GM12801 (cell line): ENCODE results near the gene SEPTIN8.

Source experiments
- CTCF ChIP-seq: IDR thresholded peaks from one replicate; pipeline ENCODE4 v1.5.1; 2011; ENCODE audit warnings: control low read depth; ENCODE audit not compliant: insufficient read length; ENCODE audit errors: extremely low read depth

Gene SEPTIN8

GRCh38 chr5:132752581-132753125 is 24.4 kb downstream of the SEPTIN8 start:
- TF ChIP-seq CTCF = no peak

- no peak for TF ChIP-seq CTCF
These were observed 25.0 kb downstream of the SEPTIN8 start for GRCh38 chr5:132751971-132752580.

DNA sequence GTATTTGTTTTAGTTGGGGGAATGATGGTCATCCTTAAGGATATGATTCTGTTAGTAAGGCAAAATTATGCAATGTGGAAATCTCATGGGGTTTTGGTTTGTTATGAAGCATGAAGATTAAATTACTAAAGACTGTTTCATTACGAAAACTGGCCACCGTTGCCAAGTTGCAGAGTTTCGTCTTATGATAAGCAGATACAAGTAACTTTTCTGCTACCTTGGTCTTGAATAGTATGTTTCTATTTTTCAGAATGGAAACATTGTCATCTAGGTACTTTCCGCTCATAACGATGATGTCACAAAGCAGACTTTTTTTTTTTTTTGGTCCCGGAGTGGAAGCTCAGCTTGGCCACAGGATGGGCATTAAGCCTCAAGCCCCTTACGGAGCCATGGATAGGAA is 25.6 kb downstream of the SEPTIN8 start:
- TF ChIP-seq CTCF = no peak

DNA sequence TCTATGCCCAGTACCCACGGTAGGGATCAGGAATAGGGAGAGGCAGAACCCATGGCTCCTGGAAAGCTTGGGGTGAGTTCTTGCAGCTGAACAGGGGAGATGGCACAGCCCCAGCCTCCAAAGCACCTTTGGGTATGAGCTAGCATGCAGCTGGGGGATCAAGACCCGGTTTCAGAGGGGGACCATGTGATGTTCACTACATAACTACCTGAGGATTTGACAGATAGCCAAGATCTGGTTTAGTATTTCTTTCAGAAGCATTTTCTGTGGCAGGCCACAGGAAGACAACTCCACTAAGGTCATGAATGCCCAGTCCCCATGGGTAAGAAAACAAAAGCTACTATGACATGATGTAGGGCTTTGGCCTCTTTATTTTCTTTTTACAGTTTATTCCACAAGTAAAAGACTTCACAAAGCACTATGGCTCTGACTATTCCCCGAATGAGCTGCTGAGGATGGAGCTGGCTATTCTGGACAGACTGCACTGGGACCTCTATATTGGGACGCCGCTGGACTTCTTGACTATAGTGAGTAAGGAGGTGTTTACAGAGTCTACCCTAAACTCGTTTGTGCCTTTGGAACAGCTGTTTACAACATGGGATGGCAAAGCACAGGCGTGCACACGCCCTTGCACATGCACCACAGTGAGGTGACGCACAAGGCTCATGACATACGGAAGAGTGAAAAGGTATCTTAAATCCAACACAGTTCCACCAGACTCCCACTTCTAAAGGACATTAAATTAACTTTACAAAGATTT is 26.4 kb downstream of the SEPTIN8 start:
- TF ChIP-seq CTCF = no peak

GRCh38 chr5:132749506-132749905 is 27.5 kb downstream of the SEPTIN8 start:
- no peak for TF ChIP-seq CTCF

DNA sequence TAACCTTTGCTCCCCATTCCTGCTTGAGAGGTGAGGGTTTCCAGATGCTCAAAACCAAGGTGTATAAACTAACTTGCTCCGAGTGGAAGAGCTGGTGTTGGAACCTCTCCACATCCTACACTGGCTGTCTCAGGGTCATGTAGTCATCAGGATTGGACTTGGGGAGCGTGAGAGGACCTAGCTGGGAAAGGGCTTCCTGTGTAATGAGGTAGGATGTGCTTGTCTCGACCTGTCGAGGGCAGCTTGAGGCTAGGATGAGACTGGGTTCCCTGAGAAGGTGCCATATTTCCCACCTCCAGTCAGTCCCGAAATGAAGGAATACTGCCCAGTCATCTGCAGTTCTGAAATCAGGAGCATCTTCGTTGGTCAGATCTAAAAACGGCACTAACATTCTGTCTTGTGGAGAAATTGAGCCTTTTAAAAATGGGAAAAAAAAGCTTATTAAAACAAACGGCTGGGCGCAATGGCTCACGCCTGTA is 28.5 kb downstream of the SEPTIN8 start:
- no peak for TF ChIP-seq CTCF

- TF ChIP-seq CTCF = no peak
These were observed 29.2 kb downstream of the SEPTIN8 start for GRCh38 chr5:132747616-132748440.
